Stomach smooth muscle (tissue), 2 donors: ENCODE results near the gene PDE3B.
"Not testable (repeated sequence)": the region's sequence is repeated elsewhere in the genome, so short reads cannot be mapped to it uniquely, and the experiment has no call there.

Experiments used
- H3K27ac ChIP-seq: one replicate; pipeline ENCODE4 v1.7.0; 2013; ENCODE audit warnings: mild to moderate bottlenecking, low read length, inconsistent platforms
- H3K27me3 ChIP-seq, 2 donors: one replicate each; pipeline ENCODE4 v1.7.0; 2013; ENCODE audit warnings: low read length in 2 of 2; ENCODE audit not compliant: insufficient read depth in 2 of 2, control insufficient read depth in 1 of 2
- H3K36me3 ChIP-seq, 2 donors: one replicate each; pipeline ENCODE4 v1.7.0; 2013; ENCODE audit warnings: low read length in 2 of 2; ENCODE audit not compliant: control insufficient read depth in 2 of 2, insufficient read depth in 2 of 2
- H3K4me1 ChIP-seq: one replicate; pipeline ENCODE4 v1.7.0; 2013; ENCODE audit warnings: low read length; ENCODE audit not compliant: control insufficient read depth, insufficient read depth
- H3K4me3 ChIP-seq, 2 donors: one replicate each; pipeline ENCODE4 v1.7.0; 2013; ENCODE audit warnings: low read length in 2 of 2
- H3K9ac ChIP-seq, 2 donors: one replicate each; pipeline ENCODE4 v1.7.0; 2013; ENCODE audit warnings: low read length in 2 of 2, mild to moderate bottlenecking in 1 of 2
- H3K9me3 ChIP-seq, 2 donors: one replicate each; pipeline ENCODE4 v1.7.0; 2013; ENCODE audit warnings: low read length in 2 of 2; ENCODE audit not compliant: control insufficient read depth in 2 of 2
- donor health status: healthy.
- donor health status: Pancreatic carcinoma.

The PDE3B gene

DNA sequence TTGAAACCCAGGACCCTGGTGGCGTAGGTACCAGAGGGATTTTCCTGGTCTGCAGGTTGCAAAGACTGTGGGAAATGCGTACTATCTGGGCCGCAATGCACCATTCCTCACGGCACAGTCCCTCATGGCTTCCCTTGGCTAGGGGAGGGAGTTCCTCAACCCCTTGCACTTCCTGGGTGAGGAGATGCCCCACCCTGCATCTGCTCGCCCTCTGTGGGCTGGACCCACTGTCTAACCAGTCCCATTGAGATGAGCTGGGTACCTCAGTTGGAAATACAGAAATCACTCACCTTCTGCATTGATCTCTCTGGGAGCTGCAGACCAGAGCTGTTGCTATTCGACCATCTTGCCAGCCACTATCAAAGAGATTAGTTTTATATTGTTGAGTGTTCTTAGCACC, 100.1 kb downstream of the PDE3B start:
- H3K36me3 ChIP-seq, H3K27me3 ChIP-seq, H3K4me1 ChIP-seq, H3K27ac ChIP-seq, H3K9me3 ChIP-seq, H3K4me3 ChIP-seq, H3K9ac ChIP-seq: not testable (repeated sequence)

DNA sequence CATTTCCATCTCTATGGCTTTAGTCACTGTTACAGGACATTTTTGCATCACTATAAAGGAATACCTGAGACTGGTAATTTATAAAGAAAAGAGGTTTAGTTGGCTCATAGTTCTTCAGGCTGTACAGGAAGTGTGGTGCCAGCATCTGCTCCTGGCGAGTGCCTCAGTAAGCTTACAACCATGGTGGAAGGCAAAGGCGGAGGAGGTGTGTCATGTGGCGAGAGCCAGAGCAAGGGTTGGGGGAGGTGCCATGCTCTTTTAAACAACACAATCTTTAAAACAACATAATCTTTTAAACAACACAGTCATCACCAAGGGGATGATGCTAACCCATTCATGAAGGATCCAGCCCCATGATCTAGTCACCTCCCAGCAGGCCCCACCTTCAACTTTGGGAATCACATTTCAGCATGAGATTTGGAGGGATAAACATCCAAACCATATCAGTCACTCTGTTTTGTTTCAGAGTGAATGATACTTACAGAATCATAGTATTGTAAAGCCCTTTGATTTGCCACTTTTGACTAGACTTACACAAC, 103.3 kb downstream of the PDE3B start:
- Histone ChIP-seq H3K4me1 (no peaks in the 10 kb centered on the region), H3K27me3 (no peaks in the 10 kb centered on the region), H3K4me3 (no peak overlapping the region), H3K36me3 (no peaks in the 10 kb centered on the region), H3K9me3 (peaks cover 0 to 4% of the 10 kb centered on the region in 2 donors), H3K27ac (no peak overlapping the region), H3K9ac (no peak overlapping the region)

DNA sequence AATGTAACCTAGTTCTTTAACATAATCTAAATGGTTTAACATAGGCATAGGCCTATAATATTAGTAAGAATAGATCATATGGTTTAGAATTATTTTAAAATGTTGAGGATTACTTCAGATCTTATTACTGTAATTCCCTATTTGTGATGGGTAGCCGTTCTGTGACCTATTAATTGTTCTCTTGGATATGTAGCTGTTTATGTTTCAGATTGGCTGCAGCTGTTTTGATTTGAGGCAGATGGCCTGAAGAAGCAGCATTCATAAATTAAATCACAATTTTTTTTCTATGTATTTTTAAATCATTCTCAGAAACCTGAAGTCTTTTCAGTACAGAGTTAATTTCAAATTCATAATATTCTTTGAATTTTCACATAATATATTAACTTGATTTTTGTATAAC, 104.5 kb downstream of the PDE3B start:
- H3K4me1 ChIP-seq, result no peaks in the 10 kb centered on the region
- H3K27me3 ChIP-seq, result no peaks in the 10 kb centered on the region
- H3K9ac ChIP-seq, result no peak overlapping the region
- H3K27ac ChIP-seq, result no peak overlapping the region
- H3K36me3 ChIP-seq, result no peaks in the 10 kb centered on the region
- H3K4me3 ChIP-seq, result no peak overlapping the region
- H3K9me3 ChIP-seq, result peaks cover 0 to 4% of the 10 kb centered on the region in 2 donors

DNA sequence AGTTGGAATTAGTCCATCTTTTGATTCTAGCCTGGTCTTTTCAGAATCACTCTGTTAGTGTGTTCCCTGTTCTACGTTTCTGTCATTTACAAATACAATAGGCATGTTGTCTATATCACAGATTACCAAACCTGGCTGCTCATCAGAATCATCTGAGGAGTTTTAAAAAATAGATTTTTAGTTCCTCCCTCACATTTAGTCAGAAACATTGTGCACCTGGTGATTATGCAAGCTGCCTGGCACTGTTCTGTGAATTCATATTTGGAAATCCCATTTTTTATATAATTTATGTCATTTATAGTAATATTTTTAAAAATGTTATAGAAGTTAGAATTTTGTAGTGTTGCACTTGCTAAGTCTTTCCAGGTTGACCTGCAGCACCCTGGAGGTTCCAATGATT, 107.3 kb downstream of the PDE3B start:
- H3K27ac ChIP-seq, result no peak overlapping the region
- H3K27me3 ChIP-seq, result no peaks in the 10 kb centered on the region
- no peaks in the 10 kb centered on the region for H3K9me3 ChIP-seq
- no peak overlapping the region for H3K9ac ChIP-seq
- no peak overlapping the region for H3K4me3 ChIP-seq
- no peaks in the 10 kb centered on the region for H3K36me3 ChIP-seq
- H3K4me1 ChIP-seq, result no peaks in the 10 kb centered on the region

DNA sequence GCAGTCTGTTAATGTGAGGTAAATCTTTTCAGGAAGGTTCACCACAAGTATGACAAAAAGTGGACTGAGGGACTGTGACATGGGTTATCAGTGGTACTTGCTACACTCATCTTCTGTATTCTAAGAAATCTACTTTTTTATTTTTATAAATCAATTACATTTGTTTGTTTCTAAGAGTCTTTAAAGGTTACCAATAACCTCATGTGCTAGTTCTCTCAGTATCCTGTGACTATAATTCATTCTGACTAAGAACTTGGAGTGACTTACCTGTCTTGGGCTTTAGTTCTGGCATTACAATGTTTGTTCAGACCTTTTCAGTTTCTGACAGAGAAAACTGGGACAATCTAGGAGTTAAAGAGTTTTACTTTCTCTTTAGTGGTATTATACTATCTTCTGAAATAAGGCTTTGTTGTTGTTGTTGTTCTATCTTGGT, 108.4 kb downstream of the PDE3B start:
- Histone ChIP-seq H3K9me3 (no peaks in the 10 kb centered on the region), H3K36me3 (no peaks in the 10 kb centered on the region), H3K4me3 (no peak overlapping the region), H3K9ac (no peak overlapping the region), H3K4me1 (no peaks in the 10 kb centered on the region), H3K27ac (no peak overlapping the region), H3K27me3 (no peaks in the 10 kb centered on the region)

DNA sequence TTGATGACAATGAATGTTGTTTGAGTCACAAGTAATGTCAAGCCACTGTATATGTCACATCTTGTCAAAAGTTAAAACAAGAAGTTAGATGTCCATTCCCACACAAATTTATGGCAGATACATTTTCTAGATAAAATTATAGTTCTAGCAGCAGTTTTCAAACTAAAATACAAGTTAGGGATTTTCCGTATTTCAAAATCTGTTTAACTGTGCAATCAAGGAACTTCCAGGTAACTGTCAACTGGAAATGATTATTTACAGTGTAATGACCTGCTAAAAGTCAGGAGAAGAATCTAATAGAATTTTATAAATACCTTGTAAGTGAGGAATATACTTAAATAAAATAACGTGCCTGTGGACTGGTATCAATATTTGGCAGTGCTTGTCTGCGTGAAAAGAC, 111.5 kb downstream of the PDE3B start:
- Histone ChIP-seq H3K9ac (no peak overlapping the region), H3K4me1 (no peaks in the 10 kb centered on the region), H3K27ac (no peak overlapping the region), H3K4me3 (no peak overlapping the region), H3K27me3 (no peaks in the 10 kb centered on the region), H3K36me3 (no peaks in the 10 kb centered on the region), H3K9me3 (no peaks in the 10 kb centered on the region)

DNA sequence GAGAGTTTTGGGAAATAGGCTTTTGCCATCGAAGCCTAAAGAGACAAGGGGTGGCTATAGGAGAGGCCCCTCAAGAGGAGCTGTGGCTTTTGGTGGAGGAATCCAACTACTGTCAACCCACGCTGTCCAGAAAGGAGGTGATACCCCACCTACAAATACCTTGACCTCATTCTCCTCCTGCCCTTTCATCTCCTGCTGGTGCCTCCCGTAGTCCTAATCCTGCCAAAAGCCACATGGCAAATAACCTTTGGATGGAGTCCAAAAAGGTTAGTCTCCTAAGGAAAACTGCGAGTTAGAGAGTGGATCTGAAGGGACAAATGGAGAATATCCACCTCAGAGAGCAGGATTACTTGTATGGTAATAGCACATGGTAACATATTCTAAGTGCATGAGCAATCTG, 112.7 kb downstream of the PDE3B start:
- Histone ChIP-seq H3K27me3 (no peaks in the 10 kb centered on the region), H3K36me3 (no peaks in the 10 kb centered on the region), H3K9me3 (no peaks in the 10 kb centered on the region), H3K4me3 (no peak overlapping the region), H3K27ac (no peak overlapping the region), H3K9ac (no peak overlapping the region), H3K4me1 (no peaks in the 10 kb centered on the region)

DNA sequence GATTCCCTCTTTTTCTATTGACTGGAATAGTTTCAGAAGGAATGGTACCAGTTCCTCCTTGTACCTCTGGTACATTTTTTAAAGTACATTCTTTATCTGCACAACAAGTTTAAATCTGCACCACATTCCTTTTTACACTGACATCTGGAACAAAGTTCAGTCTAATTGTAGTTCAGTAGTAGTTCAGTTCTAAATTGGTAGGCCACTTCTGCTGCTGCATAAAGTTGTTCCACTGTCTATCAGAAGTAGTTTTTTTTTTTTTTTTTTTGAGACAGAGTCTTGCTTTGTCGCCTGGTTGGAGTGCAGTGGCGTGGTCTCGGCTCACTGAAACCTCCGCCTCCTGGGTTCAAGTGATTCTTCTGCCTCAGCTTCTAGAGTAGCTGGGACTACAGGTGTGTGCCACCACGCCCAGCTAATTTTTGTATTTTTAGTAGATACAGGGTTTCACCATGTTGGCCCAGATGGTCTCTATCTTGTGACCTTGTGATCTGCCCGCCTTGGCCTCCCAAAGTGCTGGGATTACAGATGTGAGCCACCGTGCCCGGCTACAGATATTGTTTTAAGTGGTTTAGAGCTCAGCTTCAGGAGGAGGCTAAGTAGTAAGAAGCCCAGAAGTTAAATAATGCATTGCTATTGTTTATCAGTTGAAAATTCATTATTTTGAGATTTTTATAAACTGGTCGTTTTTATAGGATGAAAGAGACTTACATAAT, 115.9 kb downstream of the PDE3B start:
- not testable (repeated sequence) for H3K27me3 ChIP-seq, H3K9me3 ChIP-seq, H3K27ac ChIP-seq, H3K4me3 ChIP-seq, H3K36me3 ChIP-seq, H3K9ac ChIP-seq, H3K4me1 ChIP-seq

DNA sequence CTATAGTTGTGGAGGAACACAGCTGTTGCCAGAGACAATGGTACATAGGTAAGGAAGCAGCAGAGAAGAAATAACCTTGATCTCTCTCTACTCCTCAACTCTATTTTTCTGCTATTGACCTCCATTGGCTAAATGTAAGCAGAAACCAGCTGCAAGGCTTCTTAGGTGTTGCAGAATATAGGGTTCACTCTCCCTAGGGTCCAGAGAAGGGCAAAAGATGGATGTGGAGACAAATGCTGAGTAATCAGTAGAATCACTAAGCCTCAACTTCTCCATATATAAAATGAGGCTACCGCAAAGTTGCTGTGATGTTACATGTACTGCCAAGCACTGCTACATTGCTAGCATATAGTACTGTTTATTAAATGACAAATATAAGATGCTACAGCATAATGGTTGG, 120.6 kb downstream of the PDE3B start:
- H3K36me3 ChIP-seq, result no peaks in the 10 kb centered on the region
- H3K9me3 ChIP-seq, result no peaks in the 10 kb centered on the region
- no peaks in the 10 kb centered on the region for H3K4me1 ChIP-seq
- H3K27me3 ChIP-seq, result no peaks in the 10 kb centered on the region
- H3K27ac ChIP-seq, result no peak overlapping the region
- H3K4me3 ChIP-seq, result no peak overlapping the region
- no peak overlapping the region for H3K9ac ChIP-seq

DNA sequence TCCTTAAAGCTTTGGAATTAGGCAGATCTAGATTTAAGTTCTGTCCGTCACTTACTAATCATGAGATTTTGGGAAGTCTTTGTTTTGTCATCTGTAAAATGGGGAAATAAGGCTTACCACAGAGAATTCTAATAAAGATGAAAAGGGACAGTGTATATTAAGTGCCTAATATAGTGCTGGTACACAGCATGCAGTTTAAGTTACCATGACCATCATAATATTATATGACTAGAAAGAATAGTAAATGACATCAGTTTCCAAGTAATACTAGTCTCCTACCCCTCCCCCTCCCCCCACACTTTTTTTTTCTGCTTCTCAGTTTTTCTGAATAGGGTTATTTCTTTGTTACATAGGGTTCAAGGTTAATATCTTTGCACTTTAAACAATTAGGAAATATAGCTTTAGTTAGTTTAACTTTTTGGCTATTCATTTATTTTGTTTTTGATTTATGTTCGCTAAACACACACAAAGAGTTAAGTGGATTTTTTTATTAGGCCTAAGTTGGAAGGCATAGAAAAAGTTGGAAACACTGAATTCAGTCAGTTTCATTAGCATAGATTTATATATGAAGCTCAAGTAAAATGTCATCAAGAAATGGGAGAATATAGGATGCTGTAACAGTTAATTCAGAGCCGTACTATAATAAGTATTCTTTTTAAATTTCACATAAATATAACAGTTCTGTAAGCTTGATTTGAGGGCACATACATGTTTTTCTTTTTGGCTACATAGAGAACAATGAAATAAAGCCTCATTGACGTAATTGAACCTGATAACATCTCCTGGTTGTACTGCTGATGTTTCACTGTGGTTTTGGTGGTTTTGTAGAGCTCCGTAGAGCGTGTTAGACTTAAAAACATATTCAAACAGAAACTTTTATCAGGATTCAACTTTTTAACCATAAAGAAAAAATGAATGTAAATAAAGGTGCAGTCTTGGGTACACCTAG, 121.2 kb downstream of the PDE3B start:
- H3K4me3 ChIP-seq, result no peak overlapping the region
- no peaks in the 10 kb centered on the region for H3K9me3 ChIP-seq

DNA sequence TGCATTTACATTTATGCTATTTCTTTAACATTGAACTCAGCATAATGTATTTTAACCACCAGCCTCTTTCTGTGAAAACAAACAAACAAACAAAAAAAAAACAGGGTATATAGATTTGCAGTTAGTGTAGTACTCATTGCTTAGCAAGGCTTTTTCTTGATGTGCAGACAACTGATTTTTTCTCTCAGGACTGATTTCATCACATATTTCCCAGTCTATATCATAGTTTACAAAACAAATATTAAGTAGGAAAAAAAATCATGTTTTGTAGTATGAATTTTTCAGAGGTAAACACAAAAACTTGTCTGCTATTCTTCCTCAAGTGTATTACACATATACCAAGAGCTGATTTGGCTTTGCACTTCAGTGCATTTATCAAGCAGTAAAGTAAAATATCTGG, 123.0 kb downstream of the PDE3B start:
- no peaks in the 10 kb centered on the region for H3K4me1 ChIP-seq
- no peaks in the 10 kb centered on the region for H3K9me3 ChIP-seq
- no peaks in the 10 kb centered on the region for H3K27me3 ChIP-seq
- no peaks in the 10 kb centered on the region for H3K36me3 ChIP-seq
- no peak overlapping the region for H3K9ac ChIP-seq
- H3K27ac ChIP-seq, result no peak overlapping the region
- no peak overlapping the region for H3K4me3 ChIP-seq

More for the DNA sequence above, 121.2 kb downstream of the PDE3B start:
- no peaks in the 10 kb centered on the region for H3K4me1 ChIP-seq
- no peaks in the 10 kb centered on the region for H3K36me3 ChIP-seq
- no peaks in the 10 kb centered on the region for H3K27me3 ChIP-seq
- H3K27ac ChIP-seq, result no peak overlapping the region
- H3K9ac ChIP-seq, result no peak overlapping the region
